Measurements from ENCODE around the gene DES.

Gene DES

DNA sequence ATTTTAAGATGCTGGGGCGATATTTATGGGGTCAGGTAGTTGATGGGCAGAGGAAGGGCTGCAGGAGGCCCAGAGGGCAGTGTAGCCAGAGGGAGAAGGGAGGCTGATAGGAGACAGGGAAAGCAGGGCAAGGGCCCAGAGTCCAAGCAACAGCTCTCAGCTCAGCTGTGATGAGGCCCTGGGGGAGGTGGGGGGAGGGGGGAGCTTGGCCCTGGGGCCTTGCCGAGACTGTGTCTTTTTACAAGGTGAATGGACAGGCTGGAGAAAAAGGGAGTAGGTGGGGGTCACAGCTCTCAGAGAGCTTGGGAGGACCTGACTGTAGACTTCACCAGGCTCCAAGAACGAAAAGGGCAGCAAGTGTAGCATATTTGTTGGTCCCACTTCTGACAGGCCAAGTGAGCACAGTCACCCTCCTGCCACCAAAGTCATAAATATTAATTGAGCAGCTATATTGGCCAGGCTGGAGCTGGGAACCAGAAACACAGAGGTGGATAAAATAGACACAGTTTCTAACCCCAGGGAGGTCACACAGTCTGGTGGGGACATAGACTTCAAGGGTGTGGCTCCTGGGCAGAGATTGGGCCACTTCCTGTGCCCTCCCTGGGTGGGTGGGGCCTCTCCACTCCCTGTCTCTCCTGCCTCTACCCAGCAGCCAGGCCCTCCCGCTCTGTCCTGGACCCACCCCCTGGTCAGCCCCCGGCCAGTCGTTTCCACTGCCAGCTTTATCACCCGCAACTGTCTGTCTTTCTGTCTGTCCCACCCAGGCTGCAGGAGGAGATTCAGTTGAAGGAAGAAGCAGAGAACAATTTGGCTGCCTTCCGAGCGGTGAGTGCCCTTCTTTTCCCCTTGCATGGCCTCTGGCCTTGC is 1.4 kb downstream of the DES start:
- no peaks in the 10 kb centered on the region for H3K4me1 ChIP-seq (ENCODE audit: control insufficient read depth, insufficient read depth, low read length, unreplicated experiment)

GRCh38 chr2:219420687-219421086 is 2.5 kb downstream of the DES start:
- Histone ChIP-seq H3K4me3 (ENCODE audit: low read depth, low read length) (no peak overlapping the region), H3K4me1 (ENCODE audit: control insufficient read depth, insufficient read depth, low read length, unreplicated experiment) (no peaks in the 10 kb centered on the region)

More for the DNA sequence above, 1.4 kb downstream of the DES start:
- Histone ChIP-seq H3K4me3 (ENCODE audit: low read depth, low read length) (no peak overlapping the region), H3K27ac (ENCODE audit: low read depth, low read length) (no peak overlapping the region), H3K27me3 (ENCODE audit: insufficient read depth, low read length) (peaks cover 12% of the 10 kb centered on the region; the same call in 1 of the 2 replicates), H3K36me3 (ENCODE audit: insufficient read depth, low read length) (no peaks in the 10 kb centered on the region), H3K79me2 (ENCODE audit: control insufficient read depth, insufficient read depth, low read length, unreplicated experiment) (no peaks in the 10 kb centered on the region), H2AFZ (ENCODE audit: low read length, unreplicated experiment) (no peak overlapping the region)

GRCh38 chr2:219421323-219421722 is 3.1 kb downstream of the DES start:
- no peaks in the 10 kb centered on the region for H3K79me2 ChIP-seq (ENCODE audit: control insufficient read depth, insufficient read depth, low read length, unreplicated experiment)
- peaks cover 12% of the 10 kb centered on the region; the same call in 1 of the 2 replicates for H3K27me3 ChIP-seq (ENCODE audit: insufficient read depth, low read length)
- H2AFZ ChIP-seq (ENCODE audit: low read length, unreplicated experiment) = no peak overlapping the region

More at GRCh38 chr2:219420687-219421086, 2.5 kb downstream of the DES start:
- no peaks in the 10 kb centered on the region for H3K36me3 ChIP-seq (ENCODE audit: insufficient read depth, low read length)
- no peak overlapping the region for H2AFZ ChIP-seq (ENCODE audit: low read length, unreplicated experiment)
- peaks cover 12% of the 10 kb centered on the region; the same call in 1 of the 2 replicates for H3K27me3 ChIP-seq (ENCODE audit: insufficient read depth, low read length)
- no peak overlapping the region for H3K27ac ChIP-seq (ENCODE audit: low read depth, low read length)
- H3K79me2 ChIP-seq (ENCODE audit: control insufficient read depth, insufficient read depth, low read length, unreplicated experiment) = no peaks in the 10 kb centered on the region

GRCh38 chr2:219422952-219423534 is 4.9 kb downstream of the DES start:
- Histone ChIP-seq H3K27ac (ENCODE audit: low read depth, low read length) (no peak overlapping the region), H3K4me1 (ENCODE audit: control insufficient read depth, insufficient read depth, low read length, unreplicated experiment) (no peaks in the 10 kb centered on the region), H3K27me3 (ENCODE audit: insufficient read depth, low read length) (peaks cover 12% of the 10 kb centered on the region; the same call in 1 of the 2 replicates), H3K36me3 (ENCODE audit: insufficient read depth, low read length) (no peaks in the 10 kb centered on the region), H2AFZ (ENCODE audit: low read length, unreplicated experiment) (no peak overlapping the region), H3K79me2 (ENCODE audit: control insufficient read depth, insufficient read depth, low read length, unreplicated experiment) (no peaks in the 10 kb centered on the region), H3K4me3 (ENCODE audit: low read depth, low read length) (no peak overlapping the region)

More at GRCh38 chr2:219421323-219421722, 3.1 kb downstream of the DES start:
- H3K4me1 ChIP-seq (ENCODE audit: control insufficient read depth, insufficient read depth, low read length, unreplicated experiment) = no peaks in the 10 kb centered on the region
- no peak overlapping the region for H3K27ac ChIP-seq (ENCODE audit: low read depth, low read length)
- H3K4me3 ChIP-seq (ENCODE audit: low read depth, low read length) = no peak overlapping the region
- no peaks in the 10 kb centered on the region for H3K36me3 ChIP-seq (ENCODE audit: insufficient read depth, low read length)

DNA sequence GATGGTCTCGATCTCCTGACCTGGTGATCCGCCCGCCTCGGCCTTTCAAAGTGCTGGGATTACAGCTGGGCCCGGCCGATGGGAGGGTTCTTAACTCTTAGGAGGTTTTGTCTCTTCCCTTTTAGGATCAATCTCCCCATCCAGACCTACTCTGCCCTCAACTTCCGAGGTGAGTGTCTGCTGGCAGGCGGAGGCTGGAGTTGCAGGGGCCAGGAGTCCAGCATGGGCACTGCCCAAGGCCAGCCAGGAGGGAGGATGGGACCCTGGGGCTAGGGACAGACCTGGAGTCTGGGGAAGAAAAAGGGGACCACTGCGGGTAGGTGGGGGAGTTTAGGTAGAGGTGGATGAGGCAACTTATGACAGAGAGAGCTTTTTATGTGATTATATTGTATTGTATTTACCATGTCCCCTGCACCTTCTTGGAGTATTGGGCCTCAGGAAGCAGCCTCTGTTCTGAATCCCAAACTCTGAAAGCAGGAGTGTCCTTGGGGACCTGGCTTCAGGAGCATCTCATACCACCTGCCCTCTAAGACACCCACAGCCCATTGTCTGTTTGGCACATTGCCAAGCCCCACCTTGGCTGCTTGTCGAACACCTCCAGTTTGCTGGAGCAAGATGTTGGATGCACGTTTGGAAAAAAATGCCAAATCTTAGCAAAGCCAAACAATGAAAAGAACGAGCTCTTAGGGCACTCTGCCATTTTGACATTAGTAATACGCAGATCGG is 5.6 kb downstream of the DES start:
- peaks cover 4% of the 10 kb centered on the region; the same call in 1 of the 2 replicates for H3K27me3 ChIP-seq (ENCODE audit: insufficient read depth, low read length)
- no peaks in the 10 kb centered on the region for H3K4me1 ChIP-seq (ENCODE audit: control insufficient read depth, insufficient read depth, low read length, unreplicated experiment)
- no peak overlapping the region for H2AFZ ChIP-seq (ENCODE audit: low read length, unreplicated experiment)
- H3K79me2 ChIP-seq (ENCODE audit: control insufficient read depth, insufficient read depth, low read length, unreplicated experiment) = no peaks in the 10 kb centered on the region
- no peak overlapping the region for H3K4me3 ChIP-seq (ENCODE audit: low read depth, low read length)
- peak overlapping the region; percentile 37 for H3K27ac ChIP-seq (ENCODE audit: low read depth, low read length)
- no peaks in the 10 kb centered on the region for H3K36me3 ChIP-seq (ENCODE audit: insufficient read depth, low read length)

DNA sequence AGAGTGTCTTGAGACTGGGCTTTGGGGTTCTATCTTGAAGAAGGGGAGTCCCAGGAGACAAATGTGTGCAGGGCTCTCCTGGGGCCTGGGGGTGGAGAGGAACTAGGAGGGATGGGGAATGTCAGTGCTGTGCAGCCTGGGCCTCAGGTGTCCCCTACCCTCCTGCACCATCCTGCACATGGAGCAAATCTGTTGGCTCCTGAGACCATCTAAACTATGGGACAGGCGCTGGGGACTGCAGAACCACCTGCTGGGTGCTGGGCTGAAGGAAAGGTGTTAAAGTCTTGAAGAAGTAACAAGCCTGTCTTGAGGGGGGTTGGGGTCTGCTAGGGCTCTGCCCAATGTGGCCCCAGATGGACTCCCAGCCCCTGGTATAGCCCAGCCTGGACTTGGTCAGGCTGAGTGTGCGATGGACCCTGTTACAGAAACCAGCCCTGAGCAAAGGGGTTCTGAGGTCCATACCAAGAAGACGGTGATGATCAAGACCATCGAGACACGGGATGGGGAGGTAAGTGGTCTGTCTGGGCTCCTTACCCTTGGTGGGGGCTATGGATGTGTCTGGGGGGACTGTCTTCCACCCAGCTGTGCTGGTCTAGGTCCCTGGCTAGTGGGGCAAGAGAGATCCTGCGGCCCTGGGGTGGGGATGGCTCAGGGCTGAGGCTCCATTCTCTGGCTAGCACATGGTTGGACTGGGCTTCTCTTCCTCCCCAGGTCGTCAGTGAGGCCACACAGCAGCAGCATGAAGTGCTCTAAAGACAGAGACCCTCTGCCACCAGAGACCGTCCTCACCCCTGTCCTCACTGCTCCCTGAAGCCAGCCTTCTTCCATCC is 7.3 kb downstream of the DES start:
- Histone ChIP-seq H3K4me3 (ENCODE audit: low read depth, low read length) (no peak overlapping the region), H2AFZ (ENCODE audit: low read length, unreplicated experiment) (no peak overlapping the region), H3K27ac (ENCODE audit: low read depth, low read length) (no peak overlapping the region), H3K27me3 (ENCODE audit: insufficient read depth, low read length) (no peaks in the 10 kb centered on the region), H3K79me2 (ENCODE audit: control insufficient read depth, insufficient read depth, low read length, unreplicated experiment) (no peaks in the 10 kb centered on the region), H3K36me3 (ENCODE audit: insufficient read depth, low read length) (no peaks in the 10 kb centered on the region), H3K4me1 (ENCODE audit: control insufficient read depth, insufficient read depth, low read length, unreplicated experiment) (no peaks in the 10 kb centered on the region)

DNA sequence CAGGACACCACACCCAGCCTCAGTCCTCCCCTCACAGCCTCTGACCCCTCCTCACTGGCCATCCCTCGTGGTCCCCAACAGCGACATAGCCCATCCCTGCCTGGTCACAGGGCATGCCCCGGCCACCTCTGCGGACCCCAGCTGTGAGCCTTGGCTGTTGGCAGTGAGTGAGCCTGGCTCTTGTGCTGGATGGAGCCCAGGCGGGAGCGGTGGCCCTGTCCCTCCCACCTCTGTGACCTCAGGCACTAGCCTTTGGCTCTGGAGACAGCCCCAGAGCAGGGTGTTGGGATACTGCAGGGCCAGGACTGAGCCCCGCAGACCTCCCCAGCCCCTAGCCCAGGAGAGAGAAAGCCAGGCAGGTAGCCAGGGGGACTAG is 7.9 kb downstream of the DES start:
- Histone ChIP-seq H3K27ac (ENCODE audit: low read depth, low read length) (no peak overlapping the region), H3K27me3 (ENCODE audit: insufficient read depth, low read length) (no peaks in the 10 kb centered on the region), H3K36me3 (ENCODE audit: insufficient read depth, low read length) (no peaks in the 10 kb centered on the region), H2AFZ (ENCODE audit: low read length, unreplicated experiment) (no peak overlapping the region), H3K79me2 (ENCODE audit: control insufficient read depth, insufficient read depth, low read length, unreplicated experiment) (no peaks in the 10 kb centered on the region), H3K4me1 (ENCODE audit: control insufficient read depth, insufficient read depth, low read length, unreplicated experiment) (no peaks in the 10 kb centered on the region), H3K4me3 (ENCODE audit: low read depth, low read length) (no peak overlapping the region)

DNA sequence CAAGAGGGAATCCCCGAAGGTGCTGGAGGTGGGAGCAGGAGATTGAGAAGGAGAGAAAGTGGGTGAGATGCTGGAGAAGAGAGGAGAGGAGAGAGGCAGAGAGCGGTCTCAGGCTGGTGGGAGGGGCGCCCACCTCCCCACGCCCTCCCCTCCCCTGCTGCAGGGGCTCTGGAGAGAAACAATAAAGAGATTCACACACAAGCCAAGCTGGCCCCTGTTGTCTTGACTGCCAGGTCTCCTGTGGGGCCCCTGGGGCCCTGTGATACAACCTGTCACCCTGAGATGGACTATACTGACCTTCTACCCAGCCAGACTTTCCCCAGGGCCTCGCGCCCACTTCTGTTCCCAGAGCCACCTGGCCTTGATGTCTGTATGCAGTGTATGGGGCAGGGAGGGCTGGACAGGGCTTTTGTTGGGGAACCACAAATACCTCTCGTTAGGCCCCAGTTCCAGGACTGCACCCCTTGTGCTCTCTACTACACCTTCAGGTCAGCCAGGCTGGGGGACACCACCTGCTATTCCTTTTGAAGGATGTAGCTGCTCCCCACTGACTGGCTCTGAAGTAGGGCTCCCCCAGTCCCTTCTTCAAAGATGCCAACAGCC is 8.5 kb downstream of the DES start:
- no peak overlapping the region for H2AFZ ChIP-seq (ENCODE audit: low read length, unreplicated experiment)
- no peaks in the 10 kb centered on the region for H3K4me1 ChIP-seq (ENCODE audit: control insufficient read depth, insufficient read depth, low read length, unreplicated experiment)
- H3K27ac ChIP-seq (ENCODE audit: low read depth, low read length) = no peak overlapping the region
- no peak overlapping the region for H3K4me3 ChIP-seq (ENCODE audit: low read depth, low read length)
- H3K36me3 ChIP-seq (ENCODE audit: insufficient read depth, low read length) = no peaks in the 10 kb centered on the region
- no peaks in the 10 kb centered on the region for H3K79me2 ChIP-seq (ENCODE audit: control insufficient read depth, insufficient read depth, low read length, unreplicated experiment)
- no peaks in the 10 kb centered on the region for H3K27me3 ChIP-seq (ENCODE audit: insufficient read depth, low read length)

DNA sequence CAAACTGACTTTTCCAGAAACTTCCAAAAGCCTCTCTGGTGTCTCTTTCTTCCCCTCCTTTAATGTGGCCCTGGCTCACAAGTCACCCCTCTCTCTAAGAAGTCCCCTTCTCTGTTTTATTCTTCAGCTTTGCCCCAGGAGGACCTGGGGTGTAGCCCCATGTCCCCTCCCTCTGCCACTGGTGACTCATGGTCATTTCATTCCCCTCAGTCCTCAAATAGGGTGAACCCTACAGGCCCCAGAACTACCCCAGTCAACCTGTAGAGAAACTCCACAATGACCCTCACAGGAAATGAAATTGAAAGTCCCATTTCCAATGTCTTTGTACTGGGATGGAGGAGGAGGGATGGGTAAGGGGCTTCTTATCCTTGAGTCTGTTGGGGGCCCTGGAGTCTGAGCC is 10.3 kb downstream of the DES start:
- Histone ChIP-seq H3K79me2 (ENCODE audit: control insufficient read depth, insufficient read depth, low read length, unreplicated experiment) (no peaks in the 10 kb centered on the region), H2AFZ (ENCODE audit: low read length, unreplicated experiment) (no peak overlapping the region), H3K36me3 (ENCODE audit: insufficient read depth, low read length) (no peaks in the 10 kb centered on the region), H3K27me3 (ENCODE audit: insufficient read depth, low read length) (no peaks in the 10 kb centered on the region), H3K27ac (ENCODE audit: low read depth, low read length) (no peak overlapping the region), H3K4me3 (ENCODE audit: low read depth, low read length) (no peak overlapping the region), H3K4me1 (ENCODE audit: control insufficient read depth, insufficient read depth, low read length, unreplicated experiment) (no peaks in the 10 kb centered on the region)
